Upper lobe of left lung (tissue), 4 donors: ENCODE results near the gene ACTRT3.

Experiments
- CTCF ChIP-seq, 6 experiments: fragments of 450-650 bp in 4 of 6; fragments of 200-600 bp in 2 of 6; sonication (generic) in 2 of 6; IDR thresholded peaks; one replicate each; pipeline ENCODE4 v1.5.1; 2016 to 2019; ENCODE audit warnings: antibody characterized with exemption in 6 of 6
- EP300 ChIP-seq, 4 donors: sonication (generic); formaldehyde crosslinking; IDR thresholded peaks; one replicate each; pipeline ENCODE4 v1.5.1; 2017; ENCODE audit warnings: antibody characterized with exemption in 4 of 4, control low read depth in 2 of 4
- POLR2AphosphoS5 ChIP-seq, 2 donors: sonication (generic); formaldehyde crosslinking; IDR thresholded peaks; one replicate each; pipeline ENCODE4 v1.5.1; 2017; ENCODE audit warnings: antibody characterized with exemption in 2 of 2

- no peak for TF ChIP-seq CTCF (IDR thresholded peaks at IDR 0.05)
- TF ChIP-seq EP300 (IDR thresholded peaks at IDR 0.05), result no peak
- no peak for TF ChIP-seq POLR2AphosphoS5 (IDR thresholded peaks at IDR 0.05)
These were observed 14.7 kb downstream of the ACTRT3 start for GRCh38 chr3:169754711-169755110.
